Activated CD4-positive, alpha-beta T cell treated with anti-CD3 and anti-CD28 coated beads, Interleukin-2, amount 50 U/mL, for 24 hours (primary cell): ENCODE data around the gene FER.
"Not testable (repeated sequence)": the region's sequence is repeated elsewhere in the genome, so short reads cannot be mapped to it uniquely, and the experiment has no call there.

Experiments used
- DNase-seq, 2 donors: peaks; one replicate each; pipeline ENCODE4 v3.0.0-alpha.2; 2020; ENCODE audit warnings: low read depth in 1 of 2, low spot score in 1 of 2

FER gene

DNA sequence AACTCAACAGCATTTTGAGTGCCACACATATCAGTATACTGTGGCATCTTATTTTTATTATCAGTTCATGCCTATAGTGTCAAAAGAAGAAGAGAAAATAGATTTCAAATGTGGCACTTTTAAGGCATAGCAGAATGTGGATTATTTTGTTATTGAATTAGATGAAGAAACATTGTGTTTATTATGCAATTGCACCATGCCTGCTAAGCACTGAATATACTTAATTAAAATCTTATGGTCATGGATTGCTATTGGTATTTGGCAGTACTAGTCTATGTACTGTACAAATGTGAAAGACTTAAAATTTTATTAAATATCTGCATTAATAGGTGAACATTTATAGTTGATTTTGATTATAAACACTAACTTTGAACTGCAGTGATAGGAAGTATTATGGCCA, 128.8 kb downstream of the FER start:
- no peak for DNase-seq

DNA sequence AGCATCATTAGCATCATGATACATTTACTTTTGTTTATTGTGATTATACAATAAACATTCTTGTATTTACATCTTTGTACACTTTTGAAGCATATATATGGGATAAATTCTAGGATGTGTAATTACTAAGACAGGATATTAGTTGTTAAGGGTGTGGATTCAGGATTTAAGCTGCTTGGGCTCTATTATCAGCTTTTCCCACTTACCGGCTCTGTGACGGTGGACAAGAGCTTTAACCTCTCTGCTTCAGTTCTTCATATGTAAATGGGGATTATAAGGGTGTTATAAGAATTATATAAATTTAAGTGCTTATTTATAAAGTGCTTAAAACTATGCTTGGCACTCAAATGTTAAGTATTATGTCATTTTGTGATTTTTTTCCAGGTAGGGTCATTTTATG, 131.1 kb downstream of the FER start:
- no peak for DNase-seq

DNA sequence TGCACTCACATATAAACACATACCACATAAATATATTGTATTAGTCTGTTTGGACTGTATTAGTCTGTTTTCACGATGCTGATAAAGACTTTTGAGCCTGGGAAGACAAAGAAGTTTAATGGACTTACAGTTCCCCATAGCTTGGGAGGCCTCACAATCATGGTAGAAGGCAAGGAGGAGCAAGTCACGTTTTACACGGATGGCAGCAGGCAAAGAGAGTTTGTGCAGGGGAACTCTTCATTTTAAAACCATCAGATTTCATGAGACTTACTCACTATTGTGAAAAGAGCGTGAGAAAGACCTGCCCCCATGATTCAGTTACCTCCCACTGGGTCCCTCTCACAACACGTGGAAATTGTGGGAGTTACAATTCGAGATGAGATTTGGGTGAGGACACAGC, 133.4 kb downstream of the FER start:
- DNase-seq, result no peak

DNA sequence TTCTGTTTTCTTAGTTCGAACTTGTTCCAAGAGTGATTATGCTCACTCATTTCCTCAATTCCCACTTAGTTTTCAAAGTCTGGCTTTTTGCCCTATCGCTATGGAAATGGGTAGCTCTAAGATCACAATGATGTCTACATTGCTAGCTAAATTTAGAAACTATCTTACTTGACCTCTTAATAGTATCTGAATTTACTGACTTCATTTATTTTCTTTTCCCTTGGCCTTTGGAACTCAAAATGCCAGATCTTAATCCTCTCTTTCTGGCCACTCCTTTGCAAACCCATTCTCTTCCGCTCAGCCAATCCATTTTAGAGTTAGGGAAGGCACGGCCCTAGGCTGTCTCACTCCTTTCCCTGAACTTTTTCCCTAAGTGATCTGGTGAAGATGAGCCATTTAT, 137.0 kb downstream of the FER start:
- no peak for DNase-seq

DNA sequence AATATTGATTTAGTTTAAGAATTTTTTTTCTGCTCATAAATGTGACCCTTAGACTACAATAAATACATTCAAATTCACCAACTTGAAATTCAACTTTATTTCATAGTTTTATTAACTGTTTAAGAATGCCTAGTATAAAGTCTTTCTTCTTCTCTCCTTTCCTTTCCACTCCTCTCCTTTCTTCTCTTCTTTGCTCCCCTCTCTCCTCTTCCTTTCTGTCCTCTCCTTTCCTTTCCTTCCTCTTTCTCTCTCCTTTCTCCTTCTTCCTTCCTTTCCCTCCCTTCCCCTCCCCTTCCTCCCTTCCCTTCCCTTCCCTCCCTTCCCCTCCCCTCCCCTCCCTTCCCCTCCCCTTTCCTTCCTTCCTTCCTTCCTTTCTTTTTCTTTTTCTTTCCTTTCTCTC, 150.6 kb downstream of the FER start:
- no peak for DNase-seq

DNA sequence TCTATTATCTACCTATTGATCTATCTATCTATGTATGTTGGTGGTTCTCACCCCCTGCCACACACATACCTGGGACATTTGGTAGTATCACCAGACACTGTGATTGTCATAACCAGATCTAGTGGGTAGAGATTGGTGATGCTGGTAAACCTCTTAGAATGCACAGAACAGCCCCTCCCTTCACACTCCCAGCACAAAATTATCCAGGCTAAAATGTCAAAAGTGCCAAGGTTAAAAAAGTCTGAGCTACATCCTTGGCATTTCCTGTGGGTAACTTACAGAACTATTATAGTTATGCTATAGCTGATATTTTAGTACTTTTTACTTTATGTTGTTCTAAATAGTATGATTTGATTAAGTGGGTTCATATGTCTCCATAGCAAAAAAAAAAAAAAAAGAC, 151.0 kb downstream of the FER start:
- no peak for DNase-seq

DNA sequence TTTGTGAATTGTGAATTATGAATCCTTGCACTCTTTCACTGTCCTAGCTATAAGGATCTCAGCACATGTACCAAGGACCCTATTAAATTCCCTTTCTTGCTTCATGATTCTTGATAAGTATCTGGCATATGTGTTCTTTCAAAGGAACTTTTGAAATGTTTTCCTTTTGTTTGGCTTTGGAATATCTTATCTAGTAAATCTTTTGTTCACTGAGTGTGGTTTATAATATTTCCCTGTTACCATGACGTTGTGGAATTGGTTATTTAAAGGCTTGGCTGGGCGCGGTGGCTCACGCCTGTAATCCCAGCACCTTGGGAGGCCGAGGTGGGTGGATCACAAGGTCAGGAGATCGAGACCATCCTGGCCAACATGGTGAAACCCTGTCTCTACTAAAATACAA, 151.5 kb downstream of the FER start:
- not testable (repeated sequence) for DNase-seq

DNA sequence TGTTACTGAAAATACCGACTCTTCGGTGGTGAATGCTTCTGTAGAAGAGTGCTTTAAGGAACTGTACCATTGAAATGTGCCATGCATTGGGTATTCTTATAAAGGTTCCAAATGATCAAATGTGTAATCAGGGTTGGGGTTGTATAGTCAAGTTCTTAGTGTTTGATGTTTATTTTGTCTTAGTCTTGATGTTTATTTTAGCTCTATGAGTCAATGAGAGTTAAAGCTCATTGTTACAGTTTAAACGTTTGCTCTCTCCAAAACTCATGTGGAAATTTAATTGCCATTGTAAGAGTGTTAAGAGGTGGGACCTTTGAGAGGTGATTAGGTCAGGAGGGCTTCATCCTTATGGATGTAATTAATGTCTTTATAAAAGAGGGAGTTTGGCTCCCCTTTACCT, 153.0 kb downstream of the FER start:
- DNase-seq, result no peak

DNA sequence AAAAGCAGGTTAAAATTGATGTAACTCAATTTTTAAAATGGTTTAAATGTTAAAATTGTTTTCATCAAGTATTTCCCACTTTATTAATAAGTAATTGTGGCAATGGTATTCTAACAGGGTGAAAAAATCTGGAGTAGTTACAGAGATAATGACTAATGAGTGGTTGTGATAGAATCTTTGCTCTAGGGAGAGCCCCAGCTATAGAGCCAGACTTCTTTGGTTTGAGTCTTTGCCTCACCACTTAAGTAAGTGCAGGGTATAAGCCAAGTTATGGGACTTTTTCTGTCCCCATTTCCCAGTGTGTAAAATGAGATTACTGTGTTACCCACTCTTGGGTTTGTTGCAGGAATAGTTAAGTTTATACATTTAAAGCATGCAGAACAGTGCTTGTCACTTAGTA, 158.1 kb downstream of the FER start:
- no peak for DNase-seq

DNA sequence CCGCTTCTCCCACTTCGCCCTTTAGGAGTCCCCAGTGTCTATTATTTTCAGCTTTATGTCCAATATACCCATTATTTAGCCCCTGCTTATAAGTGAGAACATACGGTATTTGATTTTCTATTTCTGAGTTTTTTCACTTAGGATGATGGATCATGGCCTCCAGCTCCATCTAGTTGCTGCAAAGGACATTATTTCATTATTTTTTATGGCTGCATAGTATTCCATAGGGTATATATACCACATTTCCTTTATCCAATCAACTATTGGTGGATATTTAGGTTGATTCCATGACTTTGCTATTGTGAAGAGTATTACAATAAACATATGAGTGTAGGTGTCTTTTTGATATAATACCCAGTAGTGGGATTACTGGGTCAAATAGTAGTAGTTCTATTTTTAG, 162.9 kb downstream of the FER start:
- DNase-seq, result no peak

DNA sequence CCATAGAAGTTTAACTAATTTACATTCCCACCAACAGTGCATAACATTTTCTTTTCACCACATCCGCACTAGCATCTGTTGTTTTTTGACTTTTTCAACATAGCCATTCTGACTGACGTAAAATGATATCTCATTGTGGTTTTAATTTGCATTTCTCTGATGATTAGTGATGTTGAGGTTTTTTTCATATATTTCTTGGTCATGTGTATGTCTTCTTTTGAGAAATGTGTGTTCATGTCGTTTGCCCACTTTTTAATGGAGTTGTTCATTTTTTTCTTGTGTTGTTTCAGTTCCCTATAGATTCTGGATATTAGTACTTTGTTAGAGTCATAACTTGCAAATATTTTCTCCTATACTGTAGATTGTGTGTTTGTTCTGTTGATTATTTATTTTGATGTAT, 163.4 kb downstream of the FER start:
- DNase-seq, result no peak

DNA sequence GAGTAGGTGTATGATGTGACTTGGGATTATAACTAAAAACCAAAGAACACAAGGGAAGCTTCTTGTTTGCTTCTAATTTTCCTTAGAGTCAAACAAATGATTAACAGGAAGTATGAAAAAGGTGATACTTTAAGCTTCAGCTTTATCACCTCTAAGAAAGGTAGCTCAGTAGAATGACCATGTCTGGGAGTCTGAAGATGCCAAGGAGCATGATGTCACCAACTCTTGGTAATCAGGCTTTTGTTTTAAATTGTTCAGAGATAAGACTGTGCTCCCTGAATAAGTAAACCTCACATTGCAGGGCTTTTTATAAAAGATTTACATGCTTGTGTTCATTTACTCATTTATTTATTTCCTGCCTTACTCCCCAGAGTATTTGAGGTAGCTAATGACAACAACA, 169.9 kb downstream of the FER start:
- no peak for DNase-seq

DNA sequence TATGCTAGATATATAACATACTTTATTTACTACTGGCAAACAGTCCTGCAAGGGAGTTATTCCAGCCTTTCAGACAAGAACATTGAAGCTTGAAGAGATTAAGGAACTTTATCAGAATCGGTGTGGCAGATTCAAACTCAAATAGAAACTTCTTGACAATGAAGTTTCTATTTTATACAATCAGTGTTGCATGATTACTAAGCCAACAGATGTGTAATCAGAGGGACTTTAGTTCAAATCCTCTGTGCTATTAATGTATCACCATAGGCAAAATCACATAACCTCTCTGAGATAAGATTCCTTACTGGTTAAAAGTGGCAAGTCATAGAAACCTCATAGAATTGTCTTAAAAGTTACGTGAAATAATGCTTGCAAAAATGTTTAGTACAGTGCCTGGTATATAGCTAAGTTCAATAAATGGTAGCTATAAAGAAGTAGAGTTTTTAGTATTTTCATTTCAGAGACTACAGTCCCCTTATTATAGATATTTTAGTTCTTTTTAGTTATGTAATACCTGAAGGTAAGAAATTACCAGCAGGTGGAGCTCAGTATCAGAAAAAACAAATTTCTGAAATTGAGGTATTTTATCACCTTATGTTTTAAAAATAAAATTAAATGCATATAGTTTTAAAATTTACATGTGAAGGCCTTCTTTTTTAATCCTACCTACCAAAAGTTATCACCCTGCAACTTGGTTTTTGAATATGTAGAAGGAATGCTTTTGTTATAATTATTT, 172.1 kb downstream of the FER start:
- no peak for DNase-seq

DNA sequence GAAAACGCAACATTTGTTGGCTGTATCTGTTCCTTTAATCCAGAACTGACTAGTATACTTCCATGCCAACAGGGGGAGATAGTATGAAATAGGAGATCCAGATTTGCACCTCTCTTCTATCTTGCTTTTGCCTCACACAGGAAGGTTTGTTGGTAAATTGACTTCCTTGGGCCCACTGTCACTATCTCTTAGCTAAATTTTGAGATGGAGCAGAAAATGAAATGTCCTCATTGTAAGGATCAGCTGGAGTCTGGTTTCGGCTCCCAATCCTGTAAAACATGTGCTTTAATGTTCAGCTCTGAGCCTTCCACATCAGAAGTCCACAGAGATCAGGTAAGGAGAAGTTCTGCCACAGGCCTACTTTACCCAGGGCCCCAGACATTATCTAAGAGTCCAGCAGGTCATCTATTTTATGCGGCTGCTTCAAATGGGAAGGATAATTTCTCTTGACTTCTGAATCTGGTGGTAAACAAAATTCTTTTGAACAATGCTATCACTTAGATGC, 176.8 kb downstream of the FER start:
- DNase-seq, result no peak

DNA sequence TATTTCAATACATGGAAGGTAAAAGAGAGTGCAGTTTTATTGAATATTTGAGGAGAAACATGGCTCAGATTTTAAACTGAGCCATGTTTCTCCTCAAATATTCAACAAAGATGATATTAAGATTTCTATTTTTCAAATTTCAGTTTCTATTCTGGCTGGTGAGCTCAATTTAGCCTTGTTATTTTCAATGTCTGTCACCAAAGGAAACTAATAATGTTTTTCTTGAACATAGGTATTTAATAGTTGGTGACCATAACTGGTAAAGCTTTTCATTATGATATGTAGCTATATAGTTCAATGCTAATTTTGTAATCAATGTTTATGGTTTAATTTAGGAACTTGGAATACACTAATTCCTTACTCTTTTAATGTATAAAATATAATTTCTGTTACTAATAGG, 177.4 kb downstream of the FER start:
- no peak for DNase-seq

DNA sequence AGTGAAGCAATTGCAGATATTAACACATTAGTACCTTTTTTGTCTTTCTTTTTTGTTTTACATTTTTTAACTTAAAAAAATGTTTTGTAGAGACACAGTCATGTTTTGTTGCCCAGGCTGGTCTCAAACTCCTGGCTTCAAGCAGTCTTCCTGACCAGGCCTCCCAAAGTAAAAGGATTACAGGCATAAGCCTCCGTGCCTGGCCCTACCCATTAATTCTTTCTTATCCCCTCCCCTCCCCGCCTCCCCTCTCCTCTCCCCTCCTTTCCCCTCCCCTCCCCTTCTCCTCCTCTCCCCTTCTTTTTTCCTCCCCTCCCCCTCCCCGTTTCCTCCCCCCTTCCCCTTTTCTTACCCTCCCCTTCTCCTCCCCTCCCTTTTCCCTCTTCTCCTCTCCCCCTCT, 182.4 kb downstream of the FER start:
- no peak for DNase-seq

DNA sequence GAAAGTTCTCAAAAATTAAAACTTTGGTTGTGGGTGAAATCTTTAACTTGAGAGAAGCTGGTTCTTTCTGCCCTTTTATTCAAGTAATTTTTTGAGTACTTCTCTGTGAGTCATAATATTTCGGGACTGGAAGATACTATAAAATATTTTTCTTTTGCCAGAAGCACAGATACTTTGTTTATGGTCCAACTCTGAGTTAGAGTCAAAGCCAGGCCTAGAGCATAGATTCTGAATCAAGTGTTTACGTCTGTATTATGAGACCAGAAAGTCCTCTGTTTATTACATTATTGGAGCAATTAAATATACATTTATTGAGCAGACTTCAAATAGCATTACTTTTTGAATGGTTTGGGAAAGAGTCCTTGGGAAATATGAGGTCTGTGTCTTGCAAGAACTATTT, 187.9 kb downstream of the FER start:
- no peak for DNase-seq

DNA sequence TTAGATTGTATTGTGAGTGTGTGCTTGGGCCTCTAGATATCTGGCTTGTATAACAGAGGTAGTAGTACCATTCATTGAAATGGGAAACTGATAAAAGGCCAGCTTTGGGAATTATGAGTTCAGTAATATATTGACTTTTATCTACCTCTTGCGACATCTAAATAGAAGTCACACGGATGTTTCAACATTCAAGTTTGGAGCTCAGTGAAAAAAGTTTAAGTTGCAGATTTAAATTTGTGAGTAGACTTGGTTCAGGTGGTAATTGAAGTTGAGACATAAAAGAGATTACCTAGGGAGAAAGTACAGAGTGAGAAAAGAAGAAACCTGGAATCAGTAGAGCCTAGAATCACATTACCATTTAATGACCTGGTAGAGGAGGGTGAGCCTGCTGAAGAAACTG, 189.5 kb downstream of the FER start:
- DNase-seq, result no peak

DNA sequence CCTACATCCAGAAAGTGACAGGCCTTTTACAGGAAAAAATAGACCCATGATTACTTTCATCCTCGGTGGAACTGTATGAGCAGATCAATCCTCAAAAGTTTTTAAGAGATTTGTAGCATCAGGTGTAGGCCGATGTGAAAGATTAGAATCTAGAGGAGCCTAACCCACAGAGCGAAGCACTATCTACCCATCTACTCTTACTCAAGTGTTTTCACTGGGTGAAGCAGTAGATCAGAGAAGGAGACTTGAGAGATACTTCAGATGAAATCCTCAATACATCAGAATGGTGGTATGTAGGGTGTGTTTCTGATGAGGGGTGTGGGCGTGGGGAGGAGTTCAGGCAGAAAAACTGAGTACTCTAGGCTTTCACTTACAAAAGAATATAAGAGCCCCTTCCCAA, 192.8 kb downstream of the FER start:
- DNase-seq, result no peak

DNA sequence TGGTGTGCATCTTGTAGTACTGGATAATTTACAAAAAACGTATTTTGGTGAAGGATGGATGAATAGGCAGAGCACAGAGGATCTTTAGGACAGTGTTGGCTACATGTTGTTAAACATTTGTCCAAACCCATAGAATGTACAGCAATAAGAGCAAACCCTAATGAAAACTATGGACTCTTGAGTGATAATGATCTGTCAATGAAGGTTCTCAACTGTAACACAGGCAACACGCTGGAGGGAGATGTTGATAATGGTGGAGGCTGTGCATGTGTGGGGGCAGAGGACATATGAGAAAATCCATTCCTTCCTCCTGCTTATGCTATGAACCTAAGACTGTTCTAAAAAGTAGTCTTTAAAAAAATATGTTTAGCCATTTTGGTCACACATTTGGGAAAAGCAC, 194.0 kb downstream of the FER start:
- no peak for DNase-seq

DNA sequence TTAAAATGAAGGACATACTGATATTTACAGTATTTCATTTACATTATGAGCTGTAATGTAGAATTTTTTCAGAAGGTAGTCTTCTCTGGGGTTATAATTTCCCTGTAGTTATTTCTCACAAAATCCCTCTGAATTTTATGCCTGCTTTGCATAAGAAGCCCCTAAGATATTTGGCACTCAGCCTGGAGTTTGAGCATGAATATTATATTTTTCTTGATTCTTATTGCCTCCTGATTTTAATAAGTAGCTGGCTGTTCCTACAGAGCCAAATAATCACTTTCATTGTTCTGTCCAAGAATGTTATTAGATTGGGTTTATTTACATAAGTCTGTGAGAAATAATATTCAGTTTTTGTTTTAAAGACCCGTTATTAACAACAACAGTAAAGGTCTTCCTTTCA, 195.0 kb downstream of the FER start:
- DNase-seq, result no peak

DNA sequence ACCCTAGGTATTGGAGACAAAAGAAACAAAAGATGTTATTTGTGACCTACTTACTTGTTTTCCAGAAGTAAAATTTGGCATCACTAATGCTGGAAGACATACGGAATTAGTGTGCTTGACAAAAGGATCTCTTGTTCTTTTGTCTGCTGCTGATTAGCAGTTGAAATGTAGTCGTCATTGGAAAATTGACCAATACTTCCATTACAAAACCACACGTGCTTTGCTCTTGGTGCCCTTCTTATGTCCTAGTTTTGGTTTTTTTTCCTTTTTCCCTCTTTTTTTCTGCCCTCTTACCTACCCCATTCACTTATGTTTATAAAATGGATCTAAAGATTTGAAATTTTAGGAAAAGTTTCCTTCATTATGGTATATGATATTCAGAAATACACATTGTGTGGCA, 197.4 kb downstream of the FER start:
- DNase-seq, result no peak

DNA sequence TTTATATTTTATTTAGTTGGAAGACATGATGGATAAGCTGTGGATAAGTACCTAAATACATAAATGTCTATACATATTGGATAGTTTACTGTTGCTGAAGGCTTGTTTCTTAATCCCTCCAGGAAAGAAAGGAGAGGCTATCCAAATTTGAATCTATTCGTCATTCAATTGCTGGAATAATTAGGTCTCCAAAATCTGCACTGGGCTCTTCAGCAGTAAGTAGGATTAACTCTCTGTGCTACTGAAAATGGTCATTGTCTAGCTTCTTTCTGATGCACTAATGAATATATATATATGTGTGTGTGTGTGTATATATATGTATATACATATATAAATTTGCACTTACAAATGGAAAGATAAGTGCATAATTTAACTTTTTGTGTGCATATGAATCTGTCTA, 198.3 kb downstream of the FER start:
- DNase-seq, result no peak

DNA sequence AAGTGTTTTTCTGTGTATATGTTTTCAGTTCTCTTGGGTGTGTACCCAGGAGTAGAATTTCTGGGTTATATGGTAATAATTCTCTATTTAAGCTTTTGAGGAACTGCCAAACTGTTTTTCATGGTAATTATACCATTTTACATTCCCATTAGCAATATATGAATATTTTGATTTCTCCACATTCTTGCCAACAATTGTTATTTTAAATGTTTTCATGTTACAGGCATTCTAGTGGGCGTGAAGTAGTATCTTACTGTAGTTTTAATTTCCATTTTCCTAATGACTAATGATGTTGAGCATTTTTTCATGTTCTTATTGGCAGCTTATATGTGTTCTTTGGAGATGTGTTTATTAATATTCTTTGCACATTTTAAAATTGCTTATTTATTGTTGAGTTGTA, 199.5 kb downstream of the FER start:
- DNase-seq, result no peak
